HG02798 (cell line): ENCODE measurements around the gene ILKAP.
A peak's percentile ranks its signal among the peaks of the same experiment; 100 is the strongest.

Experiments used
- ATAC-seq: cut with Tn5 transposase; IDR thresholded peaks from one replicate; pipeline ENCODE4 v1.9.1; 2021; ENCODE audit warnings: mild to moderate bottlenecking; ENCODE audit not compliant: unreplicated experiment, poor library complexity

Gene ILKAP, protein sequence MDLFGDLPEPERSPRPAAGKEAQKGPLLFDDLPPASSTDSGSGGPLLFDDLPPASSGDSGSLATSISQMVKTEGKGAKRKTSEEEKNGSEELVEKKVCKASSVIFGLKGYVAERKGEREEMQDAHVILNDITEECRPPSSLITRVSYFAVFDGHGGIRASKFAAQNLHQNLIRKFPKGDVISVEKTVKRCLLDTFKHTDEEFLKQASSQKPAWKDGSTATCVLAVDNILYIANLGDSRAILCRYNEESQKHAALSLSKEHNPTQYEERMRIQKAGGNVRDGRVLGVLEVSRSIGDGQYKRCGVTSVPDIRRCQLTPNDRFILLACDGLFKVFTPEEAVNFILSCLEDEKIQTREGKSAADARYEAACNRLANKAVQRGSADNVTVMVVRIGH

DNA sequence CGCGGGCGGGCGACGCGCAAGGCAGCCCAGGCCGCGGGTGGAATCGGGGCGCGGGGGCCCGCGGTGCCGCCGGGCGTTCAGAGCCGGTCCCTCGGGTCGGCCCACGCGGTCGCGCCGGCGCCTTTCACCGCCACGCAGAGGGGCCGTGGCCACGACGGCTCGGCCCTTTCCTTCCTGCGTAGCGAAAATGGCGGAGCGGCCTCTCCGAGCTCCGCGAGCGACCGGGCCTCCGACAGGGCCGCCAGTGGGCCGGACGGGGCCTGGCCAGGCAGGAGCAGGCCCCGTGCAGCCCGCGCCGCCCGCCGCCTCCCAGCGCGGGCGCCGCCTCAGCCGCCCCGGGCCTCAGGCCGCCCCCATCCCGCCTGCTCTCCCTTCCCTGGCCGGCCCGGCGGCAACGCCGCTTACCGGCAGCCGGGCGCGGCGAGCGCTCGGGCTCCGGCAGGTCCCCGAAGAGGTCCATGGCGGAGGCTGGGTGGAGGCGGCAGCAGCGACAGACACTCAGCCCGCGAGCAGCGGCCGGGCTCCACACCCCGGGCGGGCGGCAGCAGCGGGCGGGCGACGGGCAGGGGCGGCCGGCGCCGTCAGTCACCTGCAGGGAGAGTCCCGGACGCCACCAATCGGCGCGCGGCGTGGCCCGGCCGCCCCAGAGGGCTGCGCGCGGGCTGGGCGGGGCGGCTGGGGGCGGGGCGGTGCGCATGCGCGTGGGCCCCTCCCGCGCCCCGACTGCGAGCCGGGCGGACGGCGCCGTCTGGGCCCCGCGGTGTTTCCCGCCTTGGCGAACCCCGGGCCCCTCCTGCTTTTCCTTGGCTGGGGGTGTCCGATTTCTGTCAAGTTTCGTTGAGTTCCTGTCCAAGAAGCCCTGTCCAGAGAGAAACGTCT is at the start of gene ILKAP:
Gene ILKAP (minus strand): TSS at position 602 of the 879 bp plus-strand sequence. CDS start 142 bp downstream, at position 460.
- peak; percentile 95 for ATAC-seq

DNA sequence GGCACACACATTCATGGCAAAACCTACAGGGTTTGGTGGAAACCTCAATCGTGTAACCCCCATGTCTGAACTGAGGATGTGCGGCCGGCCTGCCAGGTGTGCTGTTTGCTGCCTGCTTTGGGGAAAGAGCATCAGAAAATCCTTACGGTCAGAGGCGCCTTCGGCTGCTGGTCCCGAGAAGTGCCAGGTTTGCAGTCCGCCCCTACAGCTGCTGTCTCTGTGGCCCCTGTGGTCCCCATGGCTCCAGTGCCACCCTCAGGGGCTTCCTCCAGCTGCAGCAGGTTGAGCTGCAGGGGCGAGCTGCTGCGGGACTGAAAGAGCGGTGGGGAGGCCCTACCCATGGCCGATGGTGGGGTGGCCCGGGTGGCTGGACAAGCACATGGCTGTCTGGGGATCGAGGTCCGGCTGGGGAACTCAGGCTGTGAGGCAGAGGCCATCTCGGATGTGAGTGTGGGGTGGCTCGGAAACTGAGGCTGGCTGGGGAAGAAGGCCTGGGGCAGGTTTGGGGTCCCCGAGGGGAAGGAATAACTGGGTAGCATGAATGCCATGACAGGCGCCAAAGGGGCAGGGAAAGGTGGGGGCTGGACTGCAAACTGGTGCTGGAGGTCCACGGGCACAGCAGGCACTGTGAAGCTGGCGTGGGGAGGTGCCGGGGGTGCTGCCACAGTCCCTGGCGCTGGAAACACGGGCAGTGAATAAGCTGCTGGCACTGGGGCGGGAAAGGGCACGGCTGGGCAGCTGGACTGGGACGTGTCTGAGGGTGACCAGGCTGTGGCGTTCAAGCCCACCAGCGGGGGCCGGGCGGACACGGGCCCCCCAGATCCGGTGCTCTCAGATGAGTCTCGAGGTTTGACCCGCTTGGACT is 49.5 kb upstream of the ILKAP start:
- ATAC-seq = no peak

DNA sequence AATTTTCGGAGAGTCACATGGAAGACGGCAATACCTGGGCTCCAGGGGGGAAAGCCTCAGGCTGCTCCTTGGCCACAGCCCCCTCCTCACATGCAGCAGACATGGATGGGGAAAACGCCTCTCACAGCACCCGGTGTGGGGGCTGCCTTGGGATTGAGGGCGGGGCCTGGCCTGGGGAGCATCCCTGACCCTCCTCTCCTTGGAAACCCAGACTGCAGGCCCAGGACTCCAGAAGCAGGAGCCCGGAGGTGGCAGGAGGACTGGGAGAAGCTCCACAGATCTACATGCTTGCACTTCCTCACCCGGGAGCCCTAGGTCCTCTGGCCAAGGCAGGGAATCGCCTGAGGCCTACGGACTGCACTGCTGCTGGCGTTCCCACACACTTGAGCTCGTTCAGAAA is 48.5 kb upstream of the ILKAP start:
- ATAC-seq = no peak

DNA sequence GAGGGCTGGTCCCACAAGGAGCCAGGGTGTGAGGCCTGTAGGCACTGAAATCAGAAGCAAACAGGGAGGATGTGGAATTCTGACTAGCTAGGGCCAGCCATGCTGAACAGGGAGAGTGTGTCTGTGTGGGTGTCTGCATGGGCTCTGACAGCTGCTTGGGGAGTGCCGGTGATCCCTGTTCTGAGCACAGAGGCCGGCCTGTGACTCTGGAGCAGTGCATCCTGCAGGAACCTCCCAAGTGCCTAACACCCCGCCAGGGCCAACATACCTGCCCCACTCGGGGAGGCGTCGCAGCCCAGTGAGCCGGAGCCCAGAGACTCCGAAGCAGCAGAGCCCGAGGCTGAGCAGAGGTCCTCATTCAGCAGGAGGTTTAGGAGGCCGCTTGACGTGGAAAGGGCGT is 47.8 kb upstream of the ILKAP start:
- ATAC-seq = no peak

DNA sequence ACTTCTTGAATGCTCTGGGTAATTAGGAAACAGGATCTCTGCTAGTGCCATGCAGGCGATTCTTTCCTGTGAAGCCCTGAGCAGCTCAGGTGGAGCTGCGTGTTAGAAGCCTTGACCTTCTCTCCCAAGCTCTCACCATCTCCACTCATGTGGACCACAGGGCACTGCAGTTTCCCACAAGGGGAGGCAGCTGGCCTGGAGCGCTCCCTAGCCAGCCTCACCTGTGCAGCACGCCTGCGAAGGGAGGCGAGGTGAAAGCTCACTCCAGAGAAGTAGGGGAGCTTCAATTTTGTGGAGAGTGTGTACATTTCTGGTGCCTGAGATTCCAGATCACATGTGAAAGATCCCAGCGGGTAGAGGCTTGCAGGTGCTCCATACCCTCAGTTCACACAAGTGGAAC is 47.4 kb upstream of the ILKAP start:
- no peak for ATAC-seq

DNA sequence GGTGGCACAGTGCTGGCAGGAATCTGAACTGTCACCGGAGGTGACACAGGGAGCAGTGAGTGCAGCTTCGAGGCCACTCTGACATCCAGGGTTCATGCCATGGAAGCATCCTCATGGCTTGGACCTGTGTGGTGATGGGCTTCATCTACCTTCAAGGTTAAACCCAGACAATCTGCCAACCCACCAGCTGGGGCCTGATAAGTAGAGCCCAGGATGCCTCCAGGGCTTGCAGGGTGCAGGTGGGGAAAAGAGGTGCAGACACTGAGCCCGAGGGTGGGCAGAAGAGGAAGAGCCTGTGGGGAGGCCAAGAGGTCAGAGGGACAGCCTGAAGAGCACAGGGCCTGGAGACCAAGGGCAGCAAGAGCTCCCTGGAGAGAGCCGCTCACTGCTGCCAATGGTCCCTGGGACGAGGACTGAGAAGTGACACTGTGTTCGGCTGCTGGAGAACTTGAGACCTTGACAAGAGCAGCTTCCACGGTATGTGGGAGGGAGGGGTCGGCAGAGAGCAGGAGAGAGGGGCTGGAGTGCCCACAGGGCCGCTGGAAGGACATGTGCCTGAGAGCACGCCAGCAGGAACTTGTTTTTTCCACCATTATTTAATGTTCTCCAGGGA is 44.5 kb upstream of the ILKAP start:
- ATAC-seq = no peak

DNA sequence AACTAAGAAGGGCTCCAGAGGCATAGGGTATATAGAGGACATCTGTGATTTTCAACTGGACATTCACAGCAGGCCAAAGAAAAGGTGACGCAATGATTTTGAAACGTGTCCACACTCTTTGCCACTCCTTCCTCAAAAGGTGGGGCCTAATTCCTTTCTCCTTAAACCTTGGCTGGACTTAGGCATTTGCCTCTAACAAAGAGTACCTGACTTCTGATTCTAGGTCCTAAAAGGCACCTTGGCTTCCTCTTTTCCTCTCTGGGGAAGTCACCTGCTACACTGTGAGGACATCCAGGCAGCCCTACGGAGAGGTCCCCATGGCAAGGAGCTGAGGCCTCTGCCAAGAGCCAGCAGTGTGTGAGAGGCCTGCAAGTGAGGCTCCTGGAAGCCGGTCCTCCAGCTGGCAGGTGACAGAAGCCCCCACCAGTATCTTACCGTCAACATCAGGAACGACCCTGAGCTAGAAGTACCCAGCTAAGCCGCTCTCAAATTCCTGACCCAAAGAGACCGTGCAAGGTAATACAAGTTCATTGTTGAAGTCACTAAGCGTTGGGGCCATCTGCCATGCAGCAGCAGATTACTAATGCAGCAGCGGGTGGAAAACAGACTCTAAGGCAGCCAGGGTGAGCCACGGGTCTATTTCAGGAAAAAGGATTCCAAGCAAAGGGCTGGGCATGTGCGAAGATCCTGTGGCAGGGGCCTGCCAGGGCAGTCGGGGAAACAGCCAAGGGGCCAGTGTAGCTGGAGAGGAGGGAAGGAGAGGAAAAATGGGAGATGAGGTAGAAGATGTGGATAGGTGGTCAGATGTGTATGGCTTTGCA is 43.7 kb upstream of the ILKAP start:
- ATAC-seq = no peak

DNA sequence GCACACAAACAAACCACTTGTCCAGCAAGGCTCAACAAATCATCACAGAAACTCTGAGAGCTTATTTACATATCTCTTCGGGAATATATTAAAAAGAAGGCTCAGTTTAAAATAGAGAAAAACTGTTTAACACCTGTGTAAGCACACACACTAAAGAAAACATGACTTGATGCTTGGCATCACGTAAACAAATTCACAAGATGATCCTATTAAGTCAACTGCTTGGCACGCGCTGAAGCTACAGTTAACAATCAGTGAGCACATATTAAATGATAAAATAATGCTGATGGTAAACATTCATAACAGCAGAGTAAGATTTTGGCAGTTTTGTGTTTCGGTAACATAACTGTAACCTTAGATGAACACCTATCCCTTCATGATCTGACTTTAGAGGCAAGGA is 40.7 kb upstream of the ILKAP start:
- no peak for ATAC-seq

DNA sequence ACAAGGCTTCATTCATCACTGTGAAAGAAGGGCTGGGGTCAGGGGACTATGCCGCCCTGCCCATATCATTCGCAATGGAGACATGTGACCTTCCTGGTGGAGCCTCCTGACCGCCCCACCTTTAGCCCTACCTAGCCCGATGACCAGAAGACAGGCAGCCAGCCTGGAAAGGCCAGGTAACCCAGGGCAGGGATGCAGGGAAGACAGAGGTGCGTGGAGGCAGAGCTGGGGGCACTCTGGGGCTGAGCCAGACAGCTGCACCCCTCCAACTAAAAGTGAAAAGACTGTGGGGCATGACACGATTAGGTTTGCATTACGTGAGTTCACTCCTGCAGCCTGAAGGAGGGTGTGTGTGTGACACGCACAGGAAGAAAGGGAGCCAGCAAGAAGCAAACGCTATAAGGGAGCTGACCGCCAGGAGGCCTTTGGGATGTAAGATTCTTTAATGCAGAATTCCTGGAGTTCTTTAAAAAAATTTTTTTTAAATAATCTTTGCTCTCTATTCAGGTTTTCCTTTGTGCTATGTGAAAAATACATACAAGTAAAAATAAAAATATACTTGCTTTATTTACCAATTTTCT is 40.1 kb upstream of the ILKAP start:
- no peak for ATAC-seq

DNA sequence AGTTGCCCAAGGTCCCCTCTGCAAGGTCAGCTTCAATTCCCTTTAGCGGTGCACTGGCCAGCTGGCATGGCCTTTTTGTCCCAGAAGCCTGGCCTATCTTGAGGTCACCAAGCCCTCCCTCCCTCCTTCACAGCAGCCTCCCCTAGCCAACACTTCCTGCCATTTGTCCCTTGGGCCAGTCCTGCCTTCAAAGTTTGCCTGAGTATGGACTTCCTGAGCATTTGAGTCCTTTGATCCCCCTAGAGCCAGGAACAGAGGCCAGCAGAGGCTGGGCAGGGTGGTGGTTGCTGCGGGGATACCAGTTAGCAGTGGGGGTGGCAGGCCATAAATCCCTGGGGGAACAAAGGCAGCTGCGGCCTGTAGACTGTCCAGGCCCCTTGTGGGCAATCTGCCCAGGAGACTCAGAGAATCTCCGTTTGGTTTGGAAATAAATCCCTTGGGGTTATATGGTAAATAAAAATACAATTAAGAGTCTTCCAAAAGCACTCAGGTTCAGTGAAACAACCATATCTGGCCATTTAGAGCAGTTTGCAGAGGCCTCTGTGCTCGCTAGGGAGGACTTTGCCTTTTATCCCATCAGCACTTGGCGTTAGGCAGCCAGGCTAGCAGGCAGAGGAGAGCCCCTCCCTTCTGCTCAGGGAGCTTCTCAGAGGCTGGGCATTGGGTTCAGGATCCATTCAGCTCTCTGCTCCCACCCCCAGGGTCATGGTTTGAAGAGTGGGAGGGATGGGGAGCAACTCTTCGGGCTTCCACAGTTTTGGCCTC is 39.4 kb upstream of the ILKAP start:
- no peak for ATAC-seq

DNA sequence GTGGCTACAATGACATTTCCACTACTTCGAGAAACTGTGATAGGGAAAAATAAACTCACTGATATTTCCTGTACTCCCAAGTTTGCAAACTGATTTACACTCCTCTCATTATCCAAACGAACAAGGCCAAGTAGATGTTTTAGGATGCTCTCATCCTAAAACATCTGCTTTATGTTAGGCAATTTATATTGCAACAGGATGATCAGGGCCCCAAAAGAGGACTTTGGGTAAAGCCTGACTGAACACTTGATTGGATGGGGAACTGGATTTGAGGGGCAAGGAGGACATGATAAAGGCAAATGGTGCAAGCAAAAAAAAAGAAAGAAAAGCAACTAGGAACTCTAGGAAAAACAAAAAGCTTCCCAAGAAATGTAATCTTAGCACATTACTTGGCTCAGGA is 38.5 kb upstream of the ILKAP start:
- no peak for ATAC-seq

DNA sequence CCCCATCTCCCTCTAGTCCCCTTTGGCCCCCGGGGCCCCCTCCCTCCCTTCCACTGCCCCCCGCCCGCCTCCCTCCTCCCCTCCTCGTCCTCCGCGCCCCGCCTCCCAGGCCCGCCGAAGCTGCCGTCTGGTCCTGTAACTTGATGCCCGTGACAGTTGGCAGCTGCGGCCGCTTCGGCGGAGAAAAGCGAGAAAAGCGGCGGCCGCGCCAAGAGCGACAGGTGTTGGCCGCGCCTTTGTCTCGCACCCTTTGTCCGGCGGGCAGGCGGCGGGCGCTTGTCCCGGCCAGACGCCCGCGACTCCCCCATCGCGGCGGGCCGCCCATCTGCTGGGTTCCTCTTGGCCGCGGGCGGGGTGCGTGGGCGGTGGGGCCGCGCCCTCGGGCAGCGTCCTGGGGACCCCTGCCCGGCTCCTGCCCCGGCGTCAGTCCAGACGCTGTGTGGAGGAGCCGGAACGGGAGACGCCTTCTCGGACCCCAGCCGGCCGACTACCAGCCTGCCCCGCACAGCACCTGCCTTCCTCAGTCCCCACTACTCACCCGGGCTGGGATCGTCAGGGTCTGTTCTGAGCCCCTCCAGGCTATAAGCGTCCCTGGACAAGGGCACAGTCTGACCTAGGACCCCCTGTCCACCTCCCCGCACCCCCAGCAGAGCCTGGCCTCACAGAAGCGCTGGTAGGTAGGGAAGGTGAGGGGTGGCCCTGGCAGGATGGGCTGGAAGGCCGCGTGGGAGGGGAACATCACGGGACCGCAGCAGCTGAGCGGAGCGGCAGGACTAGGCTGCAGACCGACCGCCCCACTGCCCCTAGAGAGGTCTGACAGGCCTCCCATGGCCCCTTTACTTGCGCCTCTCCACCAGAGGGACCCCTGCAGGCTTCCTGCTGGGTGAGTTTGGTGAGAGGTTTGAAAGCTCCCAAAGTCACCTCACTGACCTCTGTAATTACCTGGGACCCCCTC is 37.5 kb upstream of the ILKAP start:
- ATAC-seq = no peak

DNA sequence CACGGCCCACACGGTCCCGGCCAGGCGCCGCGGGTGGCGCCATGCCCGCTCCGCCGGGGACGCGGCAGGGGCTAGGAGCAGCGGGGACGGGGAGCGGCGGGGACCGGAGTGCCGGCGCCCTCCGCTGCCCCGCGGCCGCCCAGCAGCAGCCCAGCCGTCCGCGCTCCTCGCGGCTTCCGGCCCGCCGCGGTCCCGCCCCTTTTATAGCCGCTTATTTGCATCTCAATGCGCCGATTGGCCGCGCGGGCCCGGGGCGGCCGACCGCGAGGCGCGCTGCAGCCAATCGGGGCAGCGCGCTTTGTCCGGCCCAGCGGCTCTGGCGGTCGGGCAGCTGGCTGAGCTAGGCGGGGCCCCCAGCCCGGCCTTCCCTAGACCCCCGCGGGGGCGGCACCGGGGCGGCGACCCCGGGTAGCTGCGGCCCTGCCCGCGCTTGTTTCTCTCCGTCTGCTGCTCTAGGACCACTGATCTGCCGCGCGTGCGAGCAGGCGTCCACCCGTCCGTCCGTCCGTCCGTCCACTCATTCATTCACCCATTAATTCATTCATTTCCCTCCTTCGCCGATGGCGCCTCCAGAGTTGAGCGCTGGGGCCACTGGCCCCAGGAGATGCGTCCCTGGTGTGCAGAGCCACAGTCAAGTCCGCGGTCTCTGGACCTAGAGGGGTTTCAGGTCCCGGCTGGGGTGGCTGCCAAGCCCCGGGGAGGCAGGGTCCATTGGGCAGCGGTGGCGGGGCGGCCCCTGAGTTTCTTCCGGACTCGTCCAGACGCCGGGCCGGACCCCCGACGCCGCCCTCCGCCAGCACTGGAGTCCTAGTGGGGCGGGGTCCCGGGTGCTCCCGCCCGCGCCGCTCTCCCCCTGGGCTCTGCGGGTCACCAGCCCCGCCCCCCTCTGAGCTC is 36.6 kb upstream of the ILKAP start, which contains the start of gene HES6:
Gene HES6 (minus strand): TSS at position 176 of the 894 bp plus-strand sequence. CDS start 133 bp downstream, at position 43.
- ATAC-seq = peak; percentile 88

DNA sequence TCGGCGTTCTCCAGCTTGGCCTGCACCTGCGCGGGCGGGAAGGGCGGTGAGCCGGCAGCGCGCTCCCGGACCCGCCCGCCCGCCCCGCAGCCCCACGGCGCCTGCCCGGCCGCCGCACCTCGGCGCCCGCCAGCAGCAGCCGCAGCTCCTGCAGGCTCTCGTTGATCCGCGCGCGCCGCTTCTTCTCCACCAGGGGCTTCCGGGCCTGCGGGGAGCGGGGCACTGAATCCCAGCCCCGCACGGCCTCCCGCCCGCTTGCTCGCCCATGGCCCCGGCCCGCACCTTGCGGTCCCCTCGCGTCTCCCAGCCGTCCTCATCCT is 36.0 kb upstream of the ILKAP start:
- peak; percentile 11 for ATAC-seq

DNA sequence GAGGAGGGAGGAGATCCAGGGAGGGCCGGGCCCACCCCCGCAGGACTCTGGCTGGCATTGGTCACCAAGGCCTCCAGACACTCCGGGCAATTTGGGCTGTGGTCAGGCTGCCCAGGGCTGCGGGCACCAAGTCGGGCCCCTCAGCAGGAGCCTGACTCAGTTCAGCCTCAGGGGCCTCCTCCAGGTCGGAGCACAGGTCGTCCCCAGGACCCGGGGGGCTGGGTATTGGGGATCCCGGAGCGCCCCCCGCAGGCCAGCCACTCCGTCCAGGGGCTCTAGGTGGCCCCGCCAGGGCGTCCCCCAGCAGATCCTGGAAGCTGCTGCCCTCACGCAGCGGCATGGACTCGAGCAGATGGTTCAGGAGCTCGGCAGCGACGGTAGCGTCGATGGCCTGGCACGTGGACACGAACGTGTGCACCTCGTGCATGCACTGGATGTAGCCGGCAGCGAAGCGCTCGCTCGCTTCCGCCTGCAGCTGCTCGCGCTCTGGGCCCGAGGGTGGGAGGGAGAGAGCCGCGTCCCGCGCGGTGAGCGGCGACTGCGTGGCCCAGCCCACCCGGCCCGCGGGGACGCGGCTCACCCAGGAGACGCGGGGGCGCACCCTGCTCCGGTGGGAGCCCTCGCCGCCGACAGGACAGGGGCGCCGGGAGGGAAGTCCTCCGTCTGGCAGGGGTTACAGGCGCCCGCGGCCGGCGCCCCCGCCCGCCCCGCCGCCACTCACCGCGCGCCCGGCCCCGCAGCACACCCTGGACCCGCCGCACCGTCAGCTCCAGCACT is 35.5 kb upstream of the ILKAP start:
- peak; percentile 1 for ATAC-seq
